Caco-2 (cell line): ENCODE data around the gene OTUB1. TPM values are rescaled to one million over a fixed set of nuclear protein-coding genes. Genes with fewer than 3 reads are reported as not detected.

Experiments used
- BruUV-seq: library from RNA; stranded (reverse); fragments of 400-500 nt; replicated peaks from 2 replicates; lab custom pipeline; 2021; lab: Mats Ljungman, UMichigan
- CTCF ChIA-PET: fragments of 300-600 bp; sonication (Branson Sonifier 250); formaldehyde crosslinking; loops from one replicate; lab custom pipeline; 2022; ENCODE audit warnings: antibody characterized with exemption; lab: Charles Lee
- POLR2A ChIA-PET: fragments of 300-600 bp; sonication (Branson Sonifier 250); formaldehyde crosslinking; loops from one replicate; lab custom pipeline; 2022; ENCODE audit warnings: antibody characterized with exemption; lab: Charles Lee
- DNase-seq, 2 experiments: peaks; one replicate each; pipeline versions ENCODE4 v3.0.0 to v3.0.0-alpha.2; 2020 to 2022
- H3K27me3 ChIP-seq: replicated peaks from 2 replicates; pipeline ENCODE4 v1.6.0; 2011; ENCODE audit warnings: low read length; ENCODE audit not compliant: control insufficient read depth, insufficient read depth
- H3K36me3 ChIP-seq: 2 replicates; pipeline ENCODE4 v1.5.1; 2011; ENCODE audit warnings: low read length; ENCODE audit not compliant: control insufficient read depth, insufficient read depth
- H3K4me1 ChIP-seq: fragments of 250-450 bp; sonication (Bioruptor Pico); 2 replicates; pipeline ENCODE4 v1.5.1; 2020; ENCODE audit warnings: mild to moderate bottlenecking
- H3K4me3 ChIP-seq: 2 replicates; pipeline ENCODE4 v1.5.1; 2011; ENCODE audit warnings: low read depth, mild to moderate bottlenecking, control low read depth, low read length
- H3K9me3 ChIP-seq: fragments of 250-450 bp; sonication (Bioruptor Pico); 2 replicates; pipeline ENCODE4 v1.5.1; 2020; ENCODE audit warnings: mild to moderate bottlenecking, moderate library complexity
- H3K27ac Mint-ChIP-seq: one replicate; pipeline ENCODE4 v1.8.0; 2022; ENCODE audit warnings: mixed read lengths; ENCODE audit not compliant: unreplicated experiment
- H3K27me3 Mint-ChIP-seq: one replicate; pipeline ENCODE4 v1.8.0; 2022; ENCODE audit warnings: mixed read lengths; ENCODE audit not compliant: insufficient read depth, unreplicated experiment
- H3K36me3 Mint-ChIP-seq: one replicate; pipeline ENCODE4 v1.8.0; 2022; ENCODE audit warnings: mild to moderate bottlenecking, mixed read lengths; ENCODE audit not compliant: insufficient read depth, unreplicated experiment
- H3K4me1 Mint-ChIP-seq: one replicate; pipeline ENCODE4 v1.8.0; 2022; ENCODE audit warnings: low read depth, mixed read lengths; ENCODE audit not compliant: unreplicated experiment
- H3K4me3 Mint-ChIP-seq: one replicate; pipeline ENCODE4 v1.8.0; 2022; ENCODE audit warnings: mild to moderate bottlenecking, moderate library complexity, mixed read lengths; ENCODE audit not compliant: unreplicated experiment
- H3K9me3 Mint-ChIP-seq: one replicate; pipeline ENCODE4 v1.8.0; 2022; ENCODE audit warnings: mixed read lengths; ENCODE audit not compliant: unreplicated experiment
- intact Hi-C: fragments of 100-400 bp; cut with micrococcal nuclease; formaldehyde crosslinking; loops from one replicate; pipeline ENCODE4 v1.10.0; 2022; ENCODE audit not compliant: unreplicated experiment
- total RNA-seq: library from RNA; stranded (reverse); gene quantifications from 2 replicates; pipeline ENCODE4 v1.2.3, GENCODE V29; 2022
- TF ChIP-seq, protein P1 (sequence below), 2 experiments: fragments of 200-600 bp in 1 of 2; IDR thresholded peaks; 1 replicate in 1 of 2; 2 replicates in 1 of 2; pipeline versions ENCODE4 v1.5.1 to v1.8.0; 2011 to 2022; ENCODE audit warnings: antibody characterized with exemption in 1 of 2, control low read depth in 1 of 2, inconsistent platforms in 1 of 2, low read depth in 1 of 2, low read length in 1 of 2, mild to moderate bottlenecking in 1 of 2, moderate library complexity in 1 of 2; ENCODE audit not compliant: insufficient read depth in 1 of 2, severe bottlenecking in 1 of 2, unreplicated experiment in 1 of 2

OTUB1 gene
- total RNA-seq, 1 experiment from 2014 or later = 152 TPM

DNA sequence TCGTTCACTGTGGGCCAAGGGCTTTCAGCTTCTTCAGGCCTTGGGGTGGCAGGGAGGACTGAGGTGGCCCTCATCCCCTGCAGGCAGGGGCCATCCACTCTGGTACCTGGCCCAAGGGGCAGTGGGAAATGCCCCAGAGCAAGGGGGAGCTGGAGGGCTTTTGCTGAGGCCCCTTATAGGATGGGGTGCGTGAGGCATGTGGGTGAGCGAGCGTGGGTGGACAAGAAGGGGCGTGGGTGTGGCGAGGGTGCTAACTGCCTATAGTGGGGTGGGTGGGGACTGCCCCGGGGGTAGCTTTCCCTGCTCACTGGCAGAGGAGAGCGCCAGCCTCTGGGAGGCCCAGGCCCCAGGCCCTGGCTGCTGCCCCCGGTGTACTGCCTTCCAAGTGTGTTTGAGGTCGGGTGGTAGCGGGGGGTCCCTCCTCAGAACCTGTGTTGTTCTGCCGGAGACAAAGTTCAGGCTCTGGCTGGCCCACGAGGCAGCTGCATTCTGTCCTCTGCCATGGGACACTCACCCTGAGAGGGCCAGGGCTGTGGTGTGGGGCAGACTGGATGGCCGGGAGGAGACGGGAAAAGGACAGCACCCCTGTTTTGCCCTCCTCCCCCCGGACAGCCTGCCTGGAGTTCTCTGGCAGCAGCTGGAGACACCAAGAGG is 52.9 kb downstream of the OTUB1 start:
- intact Hi-C loops = no loop called here
- CTCF ChIA-PET = no interaction called here
- no peaks in the 10 kb centered on the region for H3K36me3 ChIP-seq
- H3K9me3 ChIP-seq = no peaks in the 10 kb centered on the region
- H3K27me3 ChIP-seq = no peaks in the 10 kb centered on the region; the same call in 1 of the 2 replicates
- Mint-ChIP-seq H3K36me3 (no peaks in the 10 kb centered on the region), H3K4me3 (no peak overlapping the region), H3K27ac (no peak overlapping the region), H3K9me3 (no peaks in the 10 kb centered on the region), H3K4me1 (peaks cover 7% of the 10 kb centered on the region), H3K27me3 (peaks cover 8% of the 10 kb centered on the region)
- peaks cover 13% of the 10 kb centered on the region for H3K4me1 ChIP-seq
- no TSS peak for BruUV-seq
- no peak overlapping the region for H3K4me3 ChIP-seq
- DNase-seq = no peak
- POLR2A ChIA-PET = no interaction called here
- TF ChIP-seq, protein P1, sequence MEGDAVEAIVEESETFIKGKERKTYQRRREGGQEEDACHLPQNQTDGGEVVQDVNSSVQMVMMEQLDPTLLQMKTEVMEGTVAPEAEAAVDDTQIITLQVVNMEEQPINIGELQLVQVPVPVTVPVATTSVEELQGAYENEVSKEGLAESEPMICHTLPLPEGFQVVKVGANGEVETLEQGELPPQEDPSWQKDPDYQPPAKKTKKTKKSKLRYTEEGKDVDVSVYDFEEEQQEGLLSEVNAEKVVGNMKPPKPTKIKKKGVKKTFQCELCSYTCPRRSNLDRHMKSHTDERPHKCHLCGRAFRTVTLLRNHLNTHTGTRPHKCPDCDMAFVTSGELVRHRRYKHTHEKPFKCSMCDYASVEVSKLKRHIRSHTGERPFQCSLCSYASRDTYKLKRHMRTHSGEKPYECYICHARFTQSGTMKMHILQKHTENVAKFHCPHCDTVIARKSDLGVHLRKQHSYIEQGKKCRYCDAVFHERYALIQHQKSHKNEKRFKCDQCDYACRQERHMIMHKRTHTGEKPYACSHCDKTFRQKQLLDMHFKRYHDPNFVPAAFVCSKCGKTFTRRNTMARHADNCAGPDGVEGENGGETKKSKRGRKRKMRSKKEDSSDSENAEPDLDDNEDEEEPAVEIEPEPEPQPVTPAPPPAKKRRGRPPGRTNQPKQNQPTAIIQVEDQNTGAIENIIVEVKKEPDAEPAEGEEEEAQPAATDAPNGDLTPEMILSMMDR (IDR thresholded peaks at IDR 0.05; ENCODE audit: insufficient read depth in 1 of 2, low read depth in 1 of 2, low read length in 1 of 2, severe bottlenecking in 1 of 2, unreplicated experiment in 1 of 2) = no peak

DNA sequence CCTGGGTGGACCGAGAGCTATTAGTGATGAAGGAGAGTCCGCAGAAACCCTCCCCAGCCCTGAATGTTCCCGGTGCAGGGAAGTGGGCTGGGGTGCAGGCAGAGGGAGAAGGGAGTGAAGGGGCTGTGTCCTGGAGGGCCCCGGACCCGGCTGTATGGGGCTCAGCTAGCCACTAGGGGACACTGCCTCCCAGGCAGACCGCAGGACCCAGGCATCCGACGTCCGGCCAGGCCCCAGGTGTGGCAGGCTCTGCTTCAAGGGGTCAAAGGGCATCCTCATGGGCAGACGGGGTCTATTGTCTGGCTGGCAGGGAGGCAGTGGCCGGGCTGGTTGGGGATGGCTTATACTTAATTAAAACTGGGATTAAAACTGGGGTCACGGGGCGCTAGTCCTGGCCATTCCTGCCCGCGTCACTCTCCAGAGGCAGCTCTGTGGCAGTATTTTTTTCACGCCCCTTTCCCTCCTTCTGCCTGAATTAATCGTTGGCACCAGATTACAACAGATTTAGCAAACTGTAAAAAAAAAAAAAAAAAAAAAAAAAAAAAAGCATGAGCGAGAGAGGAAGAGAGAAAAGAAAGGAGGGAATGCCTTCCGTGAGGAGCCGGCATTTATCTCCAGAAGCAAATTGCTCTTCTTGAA is 54.6 kb downstream of the OTUB1 start:
- DNase-seq = peak; percentile 67 to 75
- POLR2A ChIA-PET = no interaction called here

DNA sequence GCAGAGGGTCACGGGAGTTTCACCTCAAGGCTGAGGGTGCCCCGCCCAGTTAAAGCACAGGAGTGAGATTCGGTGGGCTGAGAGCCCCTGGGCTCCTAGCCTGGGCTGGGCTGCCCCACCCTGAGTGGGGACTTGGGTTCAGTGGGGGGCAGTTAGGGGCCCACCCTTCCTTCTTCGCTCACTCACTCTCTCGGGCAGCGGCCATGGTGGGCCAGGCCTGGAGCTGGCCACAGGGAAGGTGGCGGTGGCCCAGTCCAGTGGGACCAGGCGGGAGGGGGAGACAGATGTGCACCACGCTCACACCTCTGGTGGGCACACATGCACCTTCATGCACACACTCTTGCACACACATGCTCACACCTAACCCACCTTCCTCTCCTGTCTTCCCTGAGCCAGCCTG is 55.6 kb downstream of the OTUB1 start:
- H3K27me3 Mint-ChIP-seq = no peaks in the 10 kb centered on the region
- Histone ChIP-seq H3K36me3 (no peaks in the 10 kb centered on the region; the same call in 1 of the 2 replicates), H3K4me1 (peaks cover 13% of the 10 kb centered on the region), H3K27me3 (no peaks in the 10 kb centered on the region), H3K9me3 (no peaks in the 10 kb centered on the region), H3K4me3 (no peak overlapping the region)
- H3K4me1 Mint-ChIP-seq = peaks cover 7% of the 10 kb centered on the region
- H3K27ac Mint-ChIP-seq = no peak overlapping the region
- BruUV-seq = no TSS peak
- no peak overlapping the region for H3K4me3 Mint-ChIP-seq
- DNase-seq = no peak
- TF ChIP-seq, protein P1 (IDR thresholded peaks at IDR 0.05; ENCODE audit: insufficient read depth in 1 of 2, low read depth in 1 of 2, low read length in 1 of 2, severe bottlenecking in 1 of 2, unreplicated experiment in 1 of 2) = no peak
- H3K36me3 Mint-ChIP-seq = no peaks in the 10 kb centered on the region
- intact Hi-C loops = loop anchor here (1.0 to 2.0 kb wide), 2 partner anchors 49 to 106 kb away; no protein-coding TSS in a partner anchor
- ChIA-PET POLR2A (no interaction called here), CTCF (no interaction called here)
- no peaks in the 10 kb centered on the region for H3K9me3 Mint-ChIP-seq

More for the DNA sequence above, 54.6 kb downstream of the OTUB1 start:
- no peak overlapping the region for H3K4me3 ChIP-seq
- H3K4me3 Mint-ChIP-seq = no peak overlapping the region
- H3K27me3 Mint-ChIP-seq = no peaks in the 10 kb centered on the region
- H3K27ac Mint-ChIP-seq = no peak overlapping the region
- H3K4me1 ChIP-seq = peaks cover 13% of the 10 kb centered on the region
- H3K9me3 Mint-ChIP-seq = no peaks in the 10 kb centered on the region
- no peaks in the 10 kb centered on the region for H3K9me3 ChIP-seq
- H3K36me3 ChIP-seq = no peaks in the 10 kb centered on the region; the same call in 1 of the 2 replicates
- CTCF ChIA-PET = no interaction called here
- H3K27me3 ChIP-seq = no peaks in the 10 kb centered on the region; the same call in 1 of the 2 replicates
- intact Hi-C loops = loop anchor here (1.0 to 2.0 kb wide), 3 partner anchors 50 to 112 kb away; no protein-coding TSS in a partner anchor
- no peaks in the 10 kb centered on the region for H3K36me3 Mint-ChIP-seq
- peaks cover 7% of the 10 kb centered on the region for H3K4me1 Mint-ChIP-seq
- no TSS peak for BruUV-seq
- TF ChIP-seq, protein P1 (IDR thresholded peaks at IDR 0.05; ENCODE audit: insufficient read depth in 1 of 2, low read depth in 1 of 2, low read length in 1 of 2, severe bottlenecking in 1 of 2, unreplicated experiment in 1 of 2) = peak; percentile 61 to 89
